D721Med (cell line): Measurements from ENCODE around the gene TRIM39.

Experiments
- DNase-seq: peaks from one replicate; pipeline ENCODE4 v3.0.0; 2011; ENCODE audit warnings: low spot score; ENCODE audit not compliant: insufficient read length
- FAIRE-seq: peaks from 2 replicates; lab custom pipeline; 2011; peaks lifted over from hg19 to GRCh38; lab: Jason Lieb, UNC
- CTCF ChIP-seq: IDR thresholded peaks from 2 replicates; pipeline ENCODE4 v1.5.1; 2012; ENCODE audit warnings: mild to moderate bottlenecking, control low read depth; ENCODE audit not compliant: insufficient read depth; ENCODE audit errors: missing control alignments

Gene TRIM39

GRCh38 chr6:30319146-30319835 lies 7.4 kb upstream of the TRIM39 start:
- DNase-seq (no peak), FAIRE-seq (no peak)
- no peak for TF ChIP-seq CTCF

GRCh38 chr6:30321692-30322388 lies 4.9 kb upstream of the TRIM39 start:
- no peak for DNase-seq
- no peak for FAIRE-seq
- TF ChIP-seq CTCF = no peak

- no peak for FAIRE-seq
- no peak for TF ChIP-seq CTCF
- DNase-seq = no peak
Measured at GRCh38 chr6:30322527-30323501, 3.9 kb upstream of the TRIM39 start.

- FAIRE-seq = no peak
- no peak for DNase-seq
- no peak for TF ChIP-seq CTCF
Measured at GRCh38 chr6:30323806-30324205, 2.9 kb upstream of the TRIM39 start.

GRCh38 chr6:30325150-30325872 lies 1.4 kb upstream of the TRIM39 start:
- FAIRE-seq = no peak
- no peak for TF ChIP-seq CTCF

GRCh38 chr6:30325873-30326525 lies 728 bp upstream of the TRIM39 start:
- DNase-seq = no peak
- FAIRE-seq = no peak

More at GRCh38 chr6:30325150-30325872, 1.4 kb upstream of the TRIM39 start:
- no peak for DNase-seq

More at GRCh38 chr6:30325873-30326525, 728 bp upstream of the TRIM39 start:
- no peak for TF ChIP-seq CTCF
